Stimulated activated CD8-positive, alpha-beta memory T cell treated with anti-CD3 and anti-CD28 coated beads, Interleukin-7, amount 100 ng/mL, for 1 hour (primary cell): ENCODE measurements around the gene PRKCH.

ENCODE experiments used
- DNase-seq, 2 donors: peaks; one replicate each; pipeline ENCODE4 v3.0.0-alpha.2; 2020; ENCODE audit warnings: low read depth in 2 of 2

Gene PRKCH

GRCh38 chr14:61565181-61565580 lies 243.8 kb downstream of the PRKCH start:
- no peak for DNase-seq

GRCh38 chr14:61565836-61566536 lies 244.6 kb downstream of the PRKCH start:
- DNase-seq: no peak

DNA sequence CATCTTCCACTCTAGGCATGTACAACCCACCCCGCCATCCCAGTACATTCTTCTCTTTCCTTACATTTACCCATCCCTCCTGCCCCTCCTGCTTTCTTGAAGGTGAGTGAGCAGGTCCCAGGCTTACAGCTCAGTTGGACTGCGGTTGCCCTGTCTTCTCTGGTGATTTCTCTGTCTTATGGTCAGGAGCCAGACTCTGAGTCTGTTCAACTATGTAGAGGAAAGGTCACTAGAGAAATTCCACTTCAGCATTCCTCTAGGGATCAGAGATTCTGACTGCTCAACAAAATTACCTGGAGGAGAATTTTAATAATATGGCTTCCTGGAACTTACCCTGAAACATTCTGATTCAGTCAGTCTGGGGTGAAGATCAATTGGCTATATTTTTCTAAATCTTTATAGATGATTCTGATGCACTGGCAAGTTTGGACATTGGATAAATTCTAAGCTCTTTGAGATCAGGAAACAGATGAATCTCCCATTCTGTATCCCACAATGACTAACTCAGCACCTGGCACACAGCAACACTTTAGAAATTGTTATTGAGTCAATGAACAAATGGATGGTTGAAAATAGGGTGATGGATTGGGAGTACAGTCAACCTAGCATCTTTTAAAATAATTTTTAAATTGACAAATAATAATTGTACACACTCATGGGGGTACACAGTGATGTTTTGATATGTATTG lies 245.3 kb downstream of the PRKCH start:
- no peak for DNase-seq

GRCh38 chr14:61567838-61568571 lies 246.6 kb downstream of the PRKCH start:
- no peak for DNase-seq

DNA sequence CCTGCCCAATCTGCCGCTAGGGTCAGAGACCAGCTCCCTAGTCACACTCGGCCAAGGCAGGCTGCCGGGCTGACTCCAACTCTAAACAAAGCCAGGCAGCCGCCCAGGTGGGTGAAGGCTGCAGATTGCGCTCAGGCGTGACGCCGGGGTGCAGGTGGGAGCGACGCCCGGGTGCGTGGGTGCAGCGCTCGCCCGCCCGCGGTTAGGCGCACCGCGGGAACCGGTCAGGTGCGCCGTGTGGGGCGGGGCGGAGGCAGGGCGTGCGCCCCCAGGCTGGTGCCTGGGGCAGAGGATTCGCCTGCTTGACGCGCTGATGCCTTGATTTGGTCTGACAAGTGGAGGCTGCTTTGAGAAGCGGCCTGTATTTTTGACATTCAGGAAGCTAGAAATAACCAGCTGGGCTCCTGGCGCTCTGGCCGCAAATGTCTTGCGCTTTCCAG lies 247.2 kb downstream of the PRKCH start:
- peak; percentile 14 to 16 for DNase-seq

GRCh38 chr14:61569308-61569707 lies 247.9 kb downstream of the PRKCH start:
- DNase-seq: no peak

DNA sequence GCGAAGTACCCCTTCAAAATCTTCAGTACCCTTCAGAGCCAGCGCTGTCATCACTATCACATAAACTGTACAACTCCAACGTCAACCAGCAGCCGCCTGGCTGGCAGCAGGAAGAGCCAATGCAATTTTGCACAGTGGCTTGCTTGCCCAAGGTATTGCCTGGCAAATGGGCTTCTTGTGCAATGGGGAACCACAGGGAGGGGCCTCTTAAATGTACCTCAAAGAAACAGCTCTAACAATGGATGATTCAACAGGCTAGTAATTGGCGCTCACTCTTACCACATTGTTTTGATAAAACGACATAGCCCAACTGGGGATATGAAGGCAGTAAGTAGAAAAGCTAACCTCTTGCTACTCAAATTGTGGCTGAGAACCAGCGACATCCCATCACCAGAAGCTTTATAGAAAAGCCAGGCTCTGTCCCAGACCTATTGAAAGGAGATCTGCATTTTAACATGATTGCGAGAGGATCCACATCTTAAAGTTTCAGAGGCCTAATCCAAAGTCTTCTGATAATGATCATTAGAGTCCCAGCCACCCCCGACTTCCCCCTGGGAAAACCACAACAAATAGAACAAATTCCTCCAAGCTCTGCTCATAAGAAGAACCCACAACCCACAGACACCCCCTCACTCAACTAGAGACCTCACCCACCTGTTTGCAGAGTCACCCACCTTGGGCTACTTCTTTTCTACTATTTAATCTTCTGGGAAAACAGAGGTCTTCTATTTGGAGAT lies 248.6 kb downstream of the PRKCH start:
- no peak for DNase-seq

GRCh38 chr14:61570549-61571290 lies 249.3 kb downstream of the PRKCH start:
- no peak for DNase-seq

- no peak for DNase-seq
These were observed 250.5 kb downstream of the PRKCH start for GRCh38 chr14:61571917-61572316.

DNA sequence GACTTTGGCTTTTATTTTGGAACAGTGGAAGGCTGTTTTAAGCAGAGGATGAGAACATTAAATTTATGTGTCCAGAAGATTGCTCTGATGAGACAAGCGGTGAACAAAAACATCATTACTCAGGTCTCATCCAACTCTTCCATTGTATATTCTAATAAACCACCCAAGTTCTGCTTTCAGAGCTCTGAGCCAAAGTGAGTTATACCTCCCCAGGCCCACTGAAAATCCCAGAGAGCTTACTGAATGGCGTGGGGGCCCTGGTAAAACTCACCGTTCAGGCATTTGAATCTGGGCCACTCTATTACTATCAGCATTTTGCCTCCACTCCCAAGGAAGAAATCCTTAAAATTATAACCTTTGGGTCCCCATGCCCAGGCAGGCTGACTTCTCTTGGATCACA lies 251.9 kb downstream of the PRKCH start:
- DNase-seq: no peak

DNA sequence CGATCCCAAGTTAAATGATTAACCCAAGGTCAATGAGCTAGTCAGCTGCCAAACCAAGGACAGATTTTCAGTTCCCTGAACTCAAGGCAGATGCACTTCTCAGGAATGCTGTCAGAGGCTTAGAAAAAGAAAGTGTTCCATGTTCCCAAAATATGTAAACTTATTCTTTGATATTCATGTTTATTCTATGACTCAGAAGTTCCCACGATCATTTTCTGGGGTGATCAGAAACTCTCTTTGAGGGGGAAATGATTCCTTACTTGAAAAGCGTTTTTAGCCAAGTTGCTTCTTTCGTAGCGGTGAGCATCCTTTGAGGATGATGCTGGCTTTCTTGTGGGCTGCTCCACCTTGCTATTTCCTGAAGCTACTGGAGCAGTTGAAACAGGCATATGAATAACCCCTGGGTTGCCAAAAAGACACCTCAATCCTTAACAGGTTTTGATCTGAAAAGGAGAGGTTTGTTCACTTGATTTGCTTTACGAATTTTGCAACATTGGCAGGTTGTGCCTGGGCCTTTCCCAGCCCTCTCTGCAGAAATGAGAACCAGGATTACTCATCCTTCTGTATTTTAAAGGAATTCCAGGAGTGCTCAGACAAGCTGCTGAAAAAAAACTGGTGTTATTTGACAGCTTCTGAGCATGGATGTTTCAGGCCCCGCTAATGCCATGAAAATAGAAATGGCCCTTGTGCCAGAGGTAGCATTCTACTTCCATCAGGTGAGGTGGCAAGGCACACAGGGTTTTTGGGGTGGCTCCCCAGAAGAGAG lies 252.6 kb downstream of the PRKCH start:
- no peak for DNase-seq

- no peak for DNase-seq
These were observed 253.1 kb downstream of the PRKCH start for GRCh38 chr14:61574514-61574807.

- DNase-seq: no peak
These were observed 253.7 kb downstream of the PRKCH start for GRCh38 chr14:61575126-61575525.

GRCh38 chr14:61575551-61576150 lies 254.3 kb downstream of the PRKCH start:
- DNase-seq: no peak

DNA sequence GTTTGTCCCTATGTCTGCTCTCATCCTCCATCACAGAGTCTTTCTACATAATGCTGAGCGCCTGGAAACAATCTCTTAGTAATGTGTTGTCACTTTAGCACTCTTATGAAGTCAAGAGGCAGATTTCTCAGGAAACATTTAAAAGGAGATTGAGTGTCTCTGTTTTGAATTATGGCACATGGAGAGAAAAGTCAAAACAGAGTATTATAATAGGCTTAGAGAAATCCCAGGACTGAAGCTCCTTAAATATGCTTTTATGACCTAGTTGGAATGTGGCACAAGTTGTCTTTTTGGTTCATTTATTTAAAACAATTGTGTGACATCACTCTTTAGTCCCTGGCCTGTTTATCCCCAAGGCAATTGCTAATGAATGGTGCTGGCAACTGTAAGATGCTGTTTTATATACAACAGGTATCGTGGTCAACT lies 256.1 kb downstream of the PRKCH start:
- no peak for DNase-seq

- DNase-seq: no peak
These were observed 257.4 kb downstream of the PRKCH start for GRCh38 chr14:61578745-61579144.

GRCh38 chr14:61581340-61581739 lies 260.0 kb downstream of the PRKCH start:
- DNase-seq: no peak

DNA sequence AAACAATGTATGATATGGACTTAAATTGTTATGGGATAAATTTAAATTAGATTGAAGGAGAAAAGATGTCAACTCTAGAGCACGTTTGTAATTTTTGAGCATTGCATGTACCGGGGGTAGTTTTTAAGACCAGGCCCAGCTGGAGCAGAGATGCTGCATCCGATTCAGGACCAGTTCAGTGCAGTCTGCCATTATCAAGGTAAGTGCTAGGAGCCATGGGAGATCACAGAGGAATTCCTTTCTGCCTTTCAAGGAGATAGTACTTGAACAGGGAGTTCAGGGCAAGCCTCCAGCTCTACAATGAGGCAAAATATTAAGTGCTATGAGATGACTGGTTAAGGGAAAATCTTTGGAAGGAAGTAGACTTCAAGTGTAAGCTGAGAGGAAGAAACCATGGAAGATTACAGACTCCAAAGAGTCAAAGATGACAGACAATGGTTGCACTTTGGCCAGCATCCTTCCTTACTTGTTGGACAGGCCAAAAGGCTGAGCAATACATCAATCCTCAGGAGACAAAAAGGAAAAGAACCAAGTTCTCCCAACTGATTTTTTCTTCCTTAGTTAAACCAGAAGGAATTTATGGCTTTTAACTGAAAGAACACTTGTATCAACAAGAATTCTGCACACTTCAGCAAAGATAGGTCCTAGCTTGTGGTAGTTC lies 260.7 kb downstream of the PRKCH start:
- DNase-seq: no peak

GRCh38 chr14:61582815-61583214 lies 261.4 kb downstream of the PRKCH start:
- DNase-seq: no peak

GRCh38 chr14:61584331-61584741 lies 263.0 kb downstream of the PRKCH start:
- DNase-seq: no peak
